Right lung (tissue), 5 donors: Measurements from ENCODE around the gene SNCG. TPM values are rescaled to one million over a fixed set of nuclear protein-coding genes. Genes with fewer than 3 reads are reported as not detected.

Experiments
- DNase-seq, 2 donors: peaks; one replicate each; pipeline ENCODE4 v3.0.0-alpha.2; 2013
- polyA plus RNA-seq, 5 donors: library from polyadenylated mRNA; unstranded; fragments of 120-200 nt; gene quantifications; one replicate each; pipeline versions ENCODE4 v1.2.1 to v1.2.3, GENCODE V29; 2013; ENCODE audit warnings: inconsistent platforms in 1 of 5, low replicate concordance in 1 of 5; ENCODE audit not compliant: insufficient read length in 5 of 5, insufficient read depth in 1 of 5

SNCG gene
- polyA plus RNA-seq, 5 donors = 4.3 to 5.6 (median 4.7) TPM

DNA sequence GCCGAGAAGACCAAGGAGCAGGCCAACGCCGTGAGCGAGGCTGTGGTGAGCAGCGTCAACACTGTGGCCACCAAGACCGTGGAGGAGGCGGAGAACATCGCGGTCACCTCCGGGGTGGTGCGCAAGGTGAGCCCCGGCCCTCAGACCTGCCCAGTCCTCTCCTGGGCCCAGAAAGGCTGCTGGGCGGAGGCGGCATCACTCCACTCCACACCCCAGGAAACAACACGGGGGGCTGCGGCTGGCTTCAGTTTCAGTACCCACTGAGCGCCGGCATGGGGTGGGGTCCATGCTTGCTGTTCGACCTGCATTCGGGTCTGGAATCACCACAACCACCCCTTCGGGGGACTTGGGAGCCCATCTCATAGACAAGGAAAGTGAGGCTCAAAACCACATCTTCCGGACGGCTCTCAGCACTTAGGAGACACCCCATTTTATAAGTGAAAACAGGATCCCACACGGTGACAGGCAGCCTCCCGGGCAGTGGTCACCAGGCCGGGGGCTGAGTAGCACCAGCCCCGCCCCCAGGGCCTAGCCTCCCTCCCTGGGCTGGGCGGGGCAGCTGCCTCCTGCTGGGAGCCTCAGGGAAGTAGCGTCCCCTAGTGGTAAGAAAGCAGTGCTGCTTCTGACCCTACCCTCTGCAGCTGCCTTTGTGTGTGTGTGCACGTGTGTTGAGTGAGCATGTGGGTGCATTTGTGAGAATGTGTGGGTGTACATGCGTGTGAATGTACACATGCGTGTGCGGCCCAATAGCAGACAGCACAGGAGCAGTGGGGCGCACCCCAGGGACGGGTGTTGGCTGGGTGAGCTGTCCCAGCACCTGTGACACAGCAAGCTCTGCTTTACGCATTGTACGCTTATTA is 1.8 kb downstream of the SNCG start:
- no peak for DNase-seq

DNA sequence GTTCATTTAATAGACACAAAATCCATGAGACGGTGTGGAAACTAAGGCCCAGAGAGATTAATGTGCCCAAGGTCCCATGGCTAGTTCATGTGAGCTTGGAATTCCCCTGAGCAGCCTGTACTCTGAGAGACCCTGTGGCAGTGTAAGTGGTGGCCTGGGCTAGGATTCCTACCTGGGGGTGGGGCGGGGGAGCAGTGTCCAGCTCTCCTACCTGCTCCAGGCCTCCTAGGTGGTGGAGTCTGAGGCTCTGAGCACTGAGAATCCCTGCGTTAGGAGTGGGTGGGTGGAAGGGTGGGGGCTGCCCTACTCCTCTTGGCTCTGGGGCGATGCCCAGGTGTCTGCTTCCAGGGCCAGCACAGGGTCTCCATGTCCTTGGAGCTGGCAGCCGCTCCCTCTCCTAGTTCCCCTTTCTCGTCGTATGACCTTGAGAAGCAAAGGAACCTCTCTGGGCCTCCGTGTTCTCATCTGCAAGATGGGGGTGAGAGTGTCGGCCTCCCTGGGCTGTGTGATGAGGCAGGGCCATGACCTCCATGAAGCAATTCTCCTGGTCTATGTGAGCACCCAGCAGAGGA is 2.5 kb downstream of the SNCG start:
- no peak for DNase-seq

DNA sequence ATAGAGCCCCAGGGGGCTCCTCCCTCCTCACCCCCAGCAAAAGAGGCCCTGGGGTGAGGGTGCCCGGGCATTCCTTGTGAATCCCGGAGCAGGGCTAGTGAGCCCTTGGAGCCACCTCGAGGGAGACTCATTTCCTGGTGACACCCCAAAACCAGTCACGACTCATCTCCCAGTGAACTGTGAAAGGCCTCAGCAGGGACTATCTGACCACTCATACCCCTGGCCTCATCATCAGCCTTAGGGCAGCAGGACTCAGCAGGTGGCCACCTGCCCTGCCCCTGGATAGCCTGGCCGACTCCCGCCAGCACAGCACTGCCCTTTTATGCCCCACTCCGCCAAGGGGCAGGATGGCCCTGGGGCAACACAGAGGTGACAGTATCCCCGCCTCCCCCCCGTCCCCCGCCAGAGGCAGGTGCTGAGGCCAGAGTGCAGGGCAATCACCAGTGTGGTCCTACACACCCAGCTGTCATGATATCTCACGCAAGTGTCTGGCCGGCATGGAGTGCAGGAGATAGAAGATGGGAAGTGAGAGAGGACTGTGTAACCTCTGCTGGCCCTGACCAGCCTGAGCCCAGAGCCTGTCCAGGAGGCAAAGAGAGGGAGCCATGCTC is 3.2 kb downstream of the SNCG start:
- DNase-seq = no peak

DNA sequence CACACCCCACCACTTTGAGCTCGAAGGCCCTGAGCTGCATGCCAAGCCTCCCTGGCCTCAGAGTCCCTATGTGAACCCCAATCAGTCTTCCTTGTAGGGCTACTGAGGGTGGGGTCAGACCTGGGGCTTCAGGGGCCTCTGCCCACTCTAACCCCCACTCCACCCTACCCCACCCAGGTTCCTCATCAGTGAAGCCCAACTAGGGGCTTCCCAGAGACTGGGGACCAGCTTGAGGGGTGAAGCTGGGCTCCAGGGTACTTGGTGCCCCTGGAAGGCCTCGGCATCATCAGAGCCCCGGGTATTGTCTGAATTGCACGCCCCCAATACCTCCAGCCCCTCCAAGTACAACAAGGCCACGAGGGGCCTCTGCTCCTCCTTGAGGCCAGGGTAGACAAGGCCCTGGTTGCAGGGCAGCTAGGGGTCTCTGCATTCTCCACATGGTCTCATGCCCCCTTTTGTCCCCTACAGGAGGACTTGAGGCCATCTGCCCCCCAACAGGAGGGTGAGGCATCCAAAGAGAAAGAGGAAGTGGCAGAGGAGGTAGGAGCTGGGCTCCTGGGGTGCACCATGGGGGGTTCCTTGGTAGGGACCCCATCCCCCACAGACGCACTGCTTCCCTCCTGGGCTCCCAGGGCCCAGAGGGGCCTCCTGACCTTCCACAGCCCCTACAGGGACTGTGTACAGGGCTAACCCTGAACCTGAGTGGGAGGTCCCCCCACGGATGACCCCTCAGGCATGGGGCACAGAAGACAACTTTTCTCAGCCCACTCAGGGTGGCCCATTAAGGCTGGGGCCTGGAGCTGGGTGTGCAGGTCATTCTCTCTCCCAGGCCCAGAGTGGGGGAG is 4.0 kb downstream of the SNCG start:
- no peak for DNase-seq

DNA sequence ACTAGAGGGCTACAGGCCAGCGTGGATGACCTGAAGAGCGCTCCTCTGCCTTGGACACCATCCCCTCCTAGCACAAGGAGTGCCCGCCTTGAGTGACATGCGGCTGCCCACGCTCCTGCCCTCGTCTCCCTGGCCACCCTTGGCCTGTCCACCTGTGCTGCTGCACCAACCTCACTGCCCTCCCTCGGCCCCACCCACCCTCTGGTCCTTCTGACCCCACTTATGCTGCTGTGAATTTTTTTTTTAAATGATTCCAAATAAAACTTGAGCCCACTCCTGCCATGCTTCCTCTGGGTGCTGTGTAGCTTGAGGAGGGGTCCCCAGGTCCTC is 4.5 kb downstream of the SNCG start:
- DNase-seq = no peak

DNA sequence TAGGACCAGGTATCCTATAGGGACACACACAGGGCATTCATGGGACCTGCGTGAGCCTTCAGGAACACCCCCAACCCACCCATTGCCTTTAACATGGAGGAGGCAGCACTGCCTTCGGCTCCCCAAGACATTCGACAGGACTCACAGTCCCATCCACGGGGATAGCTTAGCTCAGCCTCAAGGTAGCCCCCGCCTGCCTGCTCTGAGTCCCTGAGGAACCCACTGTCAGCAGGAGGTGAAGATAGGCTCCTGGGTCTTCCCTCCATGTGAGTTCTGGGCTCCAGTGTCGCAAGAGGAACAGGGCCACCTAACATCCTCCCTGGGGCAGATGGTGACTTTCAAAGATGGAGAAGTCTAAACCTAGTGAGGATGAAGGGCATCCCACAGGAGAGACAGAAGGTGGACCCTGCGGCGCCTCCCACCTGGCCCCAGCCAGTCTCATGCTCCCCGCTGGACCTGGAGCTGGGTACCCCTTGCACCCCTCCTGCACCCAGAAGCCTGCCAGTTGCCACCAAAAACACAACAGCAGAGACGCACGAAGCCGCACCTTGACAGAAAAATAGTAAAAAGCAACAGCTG is 5.0 kb downstream of the SNCG start:
- no peak for DNase-seq

DNA sequence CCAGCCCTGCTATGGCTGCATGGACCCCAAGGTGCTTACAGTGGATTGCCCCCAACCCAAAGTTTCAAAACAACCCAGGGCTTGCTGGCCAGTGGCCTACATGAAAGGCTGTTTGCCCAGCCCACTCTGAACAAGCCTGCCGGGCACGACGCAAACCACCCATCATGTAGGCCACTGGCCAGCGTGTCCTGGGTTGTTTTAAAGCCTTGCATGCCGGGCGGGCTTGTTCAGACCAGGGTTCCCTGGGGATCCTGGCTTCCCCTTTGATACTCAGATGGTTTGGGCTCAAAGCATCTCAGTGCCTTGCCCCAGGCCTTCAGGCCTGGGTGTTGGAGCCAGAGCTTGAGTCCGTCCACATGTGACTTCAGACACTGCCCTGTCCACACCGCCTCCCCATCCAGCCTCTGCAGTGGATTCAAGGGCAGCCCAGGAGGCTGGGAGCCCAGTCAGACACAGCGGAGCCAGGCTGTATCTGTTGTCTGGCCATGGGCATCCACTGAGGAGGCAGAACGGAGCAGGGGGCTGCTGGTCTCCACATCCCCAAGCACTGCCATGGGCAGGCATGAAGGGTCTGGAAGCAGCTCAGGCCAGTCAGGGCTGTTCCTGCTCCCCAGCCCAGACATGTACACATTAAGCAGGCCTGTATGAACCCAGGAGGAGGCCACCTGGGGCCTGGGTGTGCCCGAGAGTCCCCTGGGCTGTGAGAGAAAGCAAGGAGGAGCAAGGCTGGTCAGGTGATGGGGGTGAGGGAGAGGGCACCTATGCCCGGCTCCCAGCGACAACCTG is 5.9 kb downstream of the SNCG start:
- no peak for DNase-seq

DNA sequence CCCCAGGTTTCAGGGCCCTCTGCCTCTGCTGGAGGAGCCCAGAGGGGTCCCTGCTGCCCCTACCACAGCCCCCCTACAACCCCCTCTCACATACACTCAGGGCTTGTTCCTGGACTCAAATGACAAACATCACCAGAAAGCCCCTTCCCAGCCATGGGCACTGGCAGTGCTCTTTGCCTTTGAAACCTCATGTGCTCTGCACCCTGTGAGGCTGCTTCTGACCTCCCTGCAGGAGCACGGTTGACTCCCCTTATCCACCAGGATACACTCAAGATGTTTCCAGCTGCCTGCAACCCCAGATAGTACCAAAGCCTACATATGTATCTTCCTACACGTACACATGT is 6.4 kb downstream of the SNCG start:
- no peak for DNase-seq

DNA sequence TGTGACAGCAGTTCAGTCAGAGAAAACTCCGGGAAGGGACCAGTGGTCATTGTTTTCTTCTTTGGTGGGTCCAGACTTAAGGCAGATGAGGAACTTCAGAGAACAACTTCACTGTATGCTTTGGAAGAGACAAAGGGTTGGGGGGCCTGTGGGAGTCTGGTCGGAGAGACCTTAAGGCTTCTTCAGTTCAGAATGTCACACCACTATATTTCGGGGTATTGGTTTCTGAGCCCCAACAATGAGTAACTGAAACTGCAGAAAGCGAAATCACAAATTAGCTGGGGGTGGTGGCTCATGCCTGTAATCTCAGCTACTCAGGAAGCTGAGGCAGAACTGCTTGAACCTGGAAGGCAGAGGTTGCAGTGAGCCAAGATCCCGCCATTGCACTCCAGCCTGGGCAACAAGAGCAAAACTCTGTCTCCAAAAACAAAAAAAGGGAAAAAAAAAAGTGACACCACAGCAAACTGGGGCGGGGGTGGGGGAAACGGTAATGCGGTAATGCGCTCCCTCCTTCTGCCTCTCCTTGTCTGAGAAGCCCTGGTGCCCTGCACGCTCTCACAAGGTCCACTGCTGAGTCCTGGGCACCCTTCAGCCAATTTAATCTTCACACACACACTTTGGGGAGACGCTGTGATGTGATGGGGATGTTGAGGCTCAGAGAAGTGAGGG is 7.7 kb downstream of the SNCG start:
- no peak for DNase-seq

DNA sequence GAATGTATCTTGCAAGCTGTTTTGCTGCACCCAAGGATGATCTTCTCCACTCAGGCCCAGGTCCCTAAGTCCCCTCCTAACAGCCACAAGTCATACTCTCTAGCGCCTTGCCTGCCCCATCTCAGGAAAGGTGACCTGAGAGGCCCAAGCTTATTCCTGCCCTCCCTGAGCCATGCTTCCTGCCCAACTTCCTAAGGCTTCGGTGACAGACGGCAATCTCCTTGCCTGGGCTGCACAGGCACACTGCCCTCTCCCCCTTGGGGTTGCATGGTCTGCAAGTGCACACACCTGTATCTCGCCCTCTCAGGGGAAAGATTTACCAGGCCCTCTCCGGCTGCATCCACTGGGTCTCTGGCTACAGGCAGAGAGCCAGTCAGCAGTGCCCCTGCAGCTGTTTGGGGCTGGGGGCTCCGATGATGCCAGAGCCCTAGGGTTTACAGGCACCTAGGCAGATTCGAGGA is 9.1 kb downstream of the SNCG start:
- DNase-seq = no peak

DNA sequence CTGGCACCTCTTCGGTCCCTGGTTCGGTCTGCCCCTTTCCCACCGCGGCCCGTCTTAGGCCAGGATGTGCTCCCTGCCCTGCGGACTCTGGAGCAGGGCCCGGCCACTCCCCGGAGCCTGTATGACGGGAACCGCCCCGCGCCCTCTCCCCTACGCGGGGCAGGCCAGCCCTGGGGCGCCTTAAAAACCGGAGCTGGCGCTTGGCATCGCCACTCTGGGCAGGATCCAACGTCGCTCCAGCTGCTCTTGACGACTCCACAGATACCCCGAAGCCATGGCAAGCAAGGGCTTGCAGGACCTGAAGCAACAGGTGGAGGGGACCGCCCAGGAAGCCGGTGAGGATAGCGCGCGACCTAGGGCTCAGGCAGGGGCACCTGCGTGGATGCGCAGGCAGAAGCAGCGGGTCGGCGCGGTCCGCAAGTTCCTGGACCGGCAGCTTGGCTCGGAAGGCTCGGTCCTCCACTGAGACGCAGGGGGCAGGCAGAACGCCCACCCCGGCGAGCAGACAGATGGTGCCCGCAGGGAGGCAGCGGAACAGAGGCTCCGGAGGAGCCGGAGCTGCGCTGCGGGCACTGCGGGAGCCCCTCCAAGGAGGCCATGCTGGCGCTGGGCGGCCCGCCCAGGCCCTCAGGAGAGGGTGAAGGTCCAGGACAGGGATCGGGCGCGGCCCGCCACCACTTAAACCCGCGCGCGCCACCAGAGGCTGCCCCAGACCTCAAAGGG is 10.0 kb downstream of the SNCG start, which contains the start of gene ADIRF:
Gene ADIRF (plus strand): TSS at position 212 of the 723 bp plus-strand sequence. CDS start 63 bp downstream, at position 275.
- DNase-seq = no peak

DNA sequence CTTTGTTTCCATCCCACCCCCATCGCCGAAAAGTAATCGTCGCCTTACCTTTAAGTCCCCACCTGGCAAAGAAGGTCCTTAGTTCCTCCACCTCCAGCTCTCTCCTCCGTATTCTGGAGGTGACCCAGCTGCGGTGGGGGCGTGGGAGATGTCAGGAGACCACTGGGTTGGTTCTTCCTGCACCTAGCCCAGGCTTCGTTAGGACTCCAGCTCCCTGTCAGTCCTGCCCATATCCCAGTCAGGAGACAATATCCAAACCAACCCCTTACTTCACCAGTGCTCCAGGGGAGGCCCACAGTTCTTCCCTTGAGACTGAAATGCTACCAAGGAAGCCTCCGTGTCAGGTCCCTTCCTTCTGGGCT is 10.6 kb downstream of the SNCG start:
- DNase-seq = no peak

DNA sequence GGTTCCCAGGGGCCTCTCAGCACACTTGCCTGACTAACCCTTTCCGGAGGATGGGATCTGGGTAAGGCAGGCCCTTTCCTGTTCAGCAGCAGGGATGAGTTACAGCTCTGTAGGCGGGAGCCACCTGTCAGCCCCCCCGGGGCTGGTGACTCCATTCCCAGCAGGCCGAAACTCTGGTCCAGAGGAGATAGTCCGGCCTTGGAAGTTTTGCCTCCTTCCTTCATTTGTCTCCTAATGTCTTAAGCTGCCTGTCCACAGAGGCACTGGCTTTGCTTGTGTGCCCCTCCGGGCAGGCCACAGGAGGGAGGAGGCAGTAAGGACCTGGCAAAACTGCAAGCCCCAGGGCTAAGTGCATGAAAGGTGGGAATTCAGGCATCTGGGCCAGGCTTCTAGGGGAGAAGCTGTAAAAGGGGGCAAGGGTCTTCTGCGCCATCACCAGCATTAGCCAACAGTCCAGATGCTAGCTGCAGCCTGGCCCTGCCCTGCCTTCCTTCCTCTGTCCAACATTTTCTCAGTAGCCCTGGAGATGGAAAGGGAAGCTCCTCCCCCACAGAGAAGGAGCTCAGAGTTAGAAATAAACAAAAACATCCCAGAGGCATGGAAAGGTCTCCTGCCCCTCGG is 11.1 kb downstream of the SNCG start:
- no peak for DNase-seq

DNA sequence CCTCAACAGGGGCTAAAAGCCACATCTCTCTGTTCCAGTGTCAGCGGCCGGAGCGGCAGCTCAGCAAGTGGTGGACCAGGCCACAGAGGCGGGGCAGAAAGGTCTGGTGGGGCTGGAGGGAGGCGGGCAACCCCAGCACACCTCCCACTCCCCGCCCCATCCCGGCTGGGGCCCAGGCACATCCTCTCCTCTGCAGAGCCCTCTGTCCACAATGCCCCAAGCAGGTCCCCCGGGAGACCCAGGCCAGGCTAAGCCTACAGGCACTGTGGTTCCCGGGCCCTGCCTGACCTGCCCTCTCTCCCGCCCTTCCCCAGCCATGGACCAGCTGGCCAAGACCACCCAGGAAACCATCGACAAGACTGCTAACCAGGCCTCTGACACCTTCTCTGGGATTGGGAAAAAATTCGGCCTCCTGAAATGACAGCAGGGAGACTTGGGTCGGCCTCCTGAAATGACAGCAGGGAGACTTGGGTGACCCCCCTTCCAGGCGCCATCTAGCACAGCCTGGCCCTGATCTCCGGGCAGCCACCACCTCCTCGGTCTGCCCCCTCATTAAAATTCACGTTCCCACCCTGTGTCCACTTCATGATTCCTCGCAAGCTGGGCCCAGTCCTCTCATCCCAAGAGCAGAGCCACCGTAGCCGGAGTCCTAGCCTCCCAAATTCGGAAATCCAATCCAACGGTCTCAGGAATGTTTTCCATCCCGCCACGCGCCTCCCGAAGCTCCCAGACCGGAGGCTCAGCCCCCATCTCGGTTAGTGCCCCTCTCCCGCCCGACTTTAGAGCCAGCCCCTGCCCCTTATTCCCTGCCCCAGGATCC is 12.0 kb downstream of the SNCG start:
- DNase-seq = no peak

DNA sequence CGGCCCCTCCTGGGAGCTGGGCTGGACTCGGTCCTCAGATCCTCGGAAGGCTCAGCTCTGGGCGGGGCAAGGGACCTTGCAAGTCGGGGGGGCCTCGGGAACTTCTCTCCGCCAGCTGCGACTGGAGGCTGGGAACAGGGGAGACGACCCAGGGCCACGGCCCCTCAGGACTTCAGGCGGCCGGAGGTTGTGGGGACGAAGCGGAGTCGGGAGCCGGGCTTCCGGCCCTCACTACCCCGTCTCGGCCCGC is 12.5 kb downstream of the SNCG start:
- no peak for DNase-seq

DNA sequence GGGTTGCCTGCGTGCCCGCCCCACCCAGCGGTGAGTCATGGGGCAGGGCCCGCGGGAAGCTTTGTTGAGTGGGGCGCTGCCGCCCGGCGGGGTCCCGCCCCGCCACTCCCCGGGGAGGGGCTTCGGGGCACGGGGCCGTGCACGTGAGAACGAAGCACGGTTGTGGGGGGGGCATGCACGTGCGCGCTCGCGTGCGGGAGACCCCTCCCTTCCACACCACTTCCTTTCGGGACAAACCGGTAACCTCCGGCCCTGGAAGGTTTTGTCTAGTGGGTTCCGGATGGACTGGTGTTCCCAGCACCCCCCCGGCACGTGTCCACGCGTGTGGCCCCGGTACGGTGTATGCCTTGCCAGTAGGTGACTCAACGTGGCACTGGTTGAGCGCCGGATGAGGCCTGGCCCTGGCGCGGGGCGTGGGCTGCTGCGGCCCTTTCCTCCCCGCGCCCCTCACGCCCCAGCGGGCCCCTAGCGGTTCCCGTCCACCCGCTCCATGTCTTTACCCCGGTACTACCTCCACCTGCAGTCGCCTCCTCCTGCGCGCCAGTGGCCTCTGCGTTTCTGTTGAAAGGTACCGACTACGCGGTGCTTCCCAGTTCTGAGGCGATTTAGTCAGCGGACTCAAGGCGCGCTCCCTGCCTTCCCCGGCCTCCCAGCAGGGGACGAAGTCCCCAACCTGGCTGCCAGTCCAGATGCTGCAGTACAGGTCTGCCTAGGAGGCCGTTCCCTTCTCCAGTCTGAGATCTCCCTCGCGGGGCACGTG is 13.0 kb downstream of the SNCG start:
- DNase-seq = peak; percentile 90 to 92

DNA sequence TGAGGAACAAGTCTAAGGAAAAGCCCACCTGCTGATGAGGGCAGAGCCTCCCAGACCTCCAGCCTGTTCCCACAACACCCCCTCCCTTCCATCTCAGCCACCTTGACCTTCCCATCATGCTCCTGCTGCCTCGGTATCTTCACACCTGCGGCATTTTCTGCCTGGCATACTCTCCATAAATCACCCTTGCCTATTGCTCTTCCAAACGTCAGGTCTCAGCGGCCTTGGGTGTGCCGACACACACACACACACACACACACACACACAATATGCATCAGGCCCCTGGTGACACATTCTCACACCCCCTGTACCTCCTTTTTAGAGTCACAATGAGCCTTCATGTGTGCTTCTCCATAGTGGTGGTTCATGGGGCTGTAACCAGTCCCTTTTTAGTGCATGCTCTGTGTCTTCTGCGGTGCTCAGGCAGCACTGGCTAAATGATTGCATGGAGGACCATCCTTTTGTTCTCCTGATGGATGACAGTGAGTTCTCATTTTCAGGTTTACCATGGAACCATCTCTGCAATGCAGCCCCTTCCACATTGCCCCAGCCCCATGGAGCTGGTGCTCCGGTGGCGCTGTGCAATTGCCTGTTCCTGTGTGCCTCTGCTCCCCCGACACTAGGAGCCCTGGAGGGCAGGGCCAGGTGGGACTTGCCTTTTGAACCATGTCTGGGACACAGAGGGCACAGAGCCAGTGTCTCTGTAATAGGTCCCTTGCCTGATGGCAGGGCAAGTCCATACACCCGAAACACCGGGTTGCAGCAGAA is 14.4 kb downstream of the SNCG start:
- DNase-seq = no peak
